ENCODE results near the gene SUGP1. TPM values are rescaled to one million over a fixed set of nuclear protein-coding genes. Genes with fewer than 3 reads are reported as not detected.

SUGP1 gene
- polyA plus RNA-seq, 1 donor (not counting 4 experiments of a cell fraction or from before 2014, with no cell fraction given), result 28.6 TPM

- Histone ChIP-seq H3K4me3 (ENCODE audit: control insufficient read depth in 2 of 3, extremely low read depth in 1 of 3, insufficient read depth in 2 of 3, low read depth in 1 of 3, low read length in 3 of 3) (no peak overlapping the region), H3K36me3 (ENCODE audit: control insufficient read depth in 2 of 2, extremely low read depth in 1 of 2, insufficient read depth in 2 of 2, low read length in 2 of 2) (peaks cover 6 to 12% of the 10 kb centered on the region in 2 experiments), H3K27ac (ENCODE audit: control insufficient read depth, insufficient read depth, low read length) (no peak overlapping the region), H3K79me2 (ENCODE audit: control insufficient read depth, insufficient read depth, low read length) (peaks cover 29% of the 10 kb centered on the region), H3K4me1 (ENCODE audit: control insufficient read depth, extremely low read depth, insufficient read depth, low read length) (peaks cover 8% of the 10 kb centered on the region), H3K27me3 (ENCODE audit: control insufficient read depth, extremely low read depth, insufficient read depth, low read length) (no peaks in the 10 kb centered on the region), H3K9ac (ENCODE audit: control insufficient read depth, extremely low read depth, insufficient read depth, low read length) (no peak overlapping the region), H2AFZ (ENCODE audit: control insufficient read depth, low read length) (no peak overlapping the region), H3K9me3 (ENCODE audit: control insufficient read depth, low read depth, low read length) (no peaks in the 10 kb centered on the region), H3K9me1 (ENCODE audit: control insufficient read depth, extremely low read depth, insufficient read depth, low read length) (no peaks in the 10 kb centered on the region), H4K20me1 (ENCODE audit: control insufficient read depth, extremely low read depth, insufficient read depth, low read length) (no peaks in the 10 kb centered on the region), H3K4me2 (ENCODE audit: control insufficient read depth, extremely low read depth, insufficient read depth, low read depth, low read length) (no peak overlapping the region)
- dilution Hi-C loops (cut with MboI; ENCODE audit: extremely low pct_ligation_motif_present, low sequenced_read_pairs), result no loop called here
- no peak for TF ChIP-seq CTCF (optimal IDR thresholded peaks at IDR 0.05 in 1 of 3, IDR thresholded peaks at IDR 0.05 in 1 of 3, conservative IDR thresholded peaks at IDR 0.05 in 1 of 3; ENCODE audit: extremely low read depth in 1 of 3, insufficient read depth in 2 of 3, low read length in 3 of 3)
- TF ChIP-seq EZH2 (IDR thresholded peaks at IDR 0.05; ENCODE audit: low read length), result no peak
- FAIRE-seq (no peak), DNase-seq (ENCODE audit: low read depth, low spot score) (no peak)
Measured at GRCh38 chr19:19316082-19316481, 4.2 kb downstream of the SUGP1 start.

- dilution Hi-C loops (cut with MboI; ENCODE audit: extremely low pct_ligation_motif_present, low sequenced_read_pairs), result no loop called here
- H3K4me2 ChIP-seq (ENCODE audit: control insufficient read depth, extremely low read depth, insufficient read depth, low read depth, low read length), result no peak overlapping the region
- no peak for TF ChIP-seq EZH2 (IDR thresholded peaks at IDR 0.05; ENCODE audit: low read length)
- peak in 1 of 3 experiments; percentile 17 for TF ChIP-seq CTCF (optimal IDR thresholded peaks at IDR 0.05 in 1 of 3, IDR thresholded peaks at IDR 0.05 in 1 of 3, conservative IDR thresholded peaks at IDR 0.05 in 1 of 3; ENCODE audit: extremely low read depth in 1 of 3, insufficient read depth in 2 of 3, low read length in 3 of 3)
- no peaks in the 10 kb centered on the region for H3K9me3 ChIP-seq (ENCODE audit: control insufficient read depth, low read depth, low read length)
- H2AFZ ChIP-seq (ENCODE audit: control insufficient read depth, low read length), result no peak overlapping the region
- no peak overlapping the region for H3K27ac ChIP-seq (ENCODE audit: control insufficient read depth, insufficient read depth, low read length)
- no peaks in the 10 kb centered on the region for H4K20me1 ChIP-seq (ENCODE audit: control insufficient read depth, extremely low read depth, insufficient read depth, low read length)
- H3K9me1 ChIP-seq (ENCODE audit: control insufficient read depth, extremely low read depth, insufficient read depth, low read length), result no peaks in the 10 kb centered on the region
- FAIRE-seq (no peak), DNase-seq (ENCODE audit: low read depth, low spot score) (no peak)
- H3K27me3 ChIP-seq (ENCODE audit: control insufficient read depth, extremely low read depth, insufficient read depth, low read length), result no peaks in the 10 kb centered on the region
- peaks cover 8% of the 10 kb centered on the region for H3K4me1 ChIP-seq (ENCODE audit: control insufficient read depth, extremely low read depth, insufficient read depth, low read length)
- peaks cover 6 to 12% of the 10 kb centered on the region in 2 experiments for H3K36me3 ChIP-seq (ENCODE audit: control insufficient read depth in 2 of 2, extremely low read depth in 1 of 2, insufficient read depth in 2 of 2, low read length in 2 of 2)
- H3K79me2 ChIP-seq (ENCODE audit: control insufficient read depth, insufficient read depth, low read length), result peaks cover 25% of the 10 kb centered on the region
- H3K4me3 ChIP-seq (ENCODE audit: control insufficient read depth in 2 of 3, extremely low read depth in 1 of 3, insufficient read depth in 2 of 3, low read depth in 1 of 3, low read length in 3 of 3), result no peak overlapping the region
- no peak overlapping the region for H3K9ac ChIP-seq (ENCODE audit: control insufficient read depth, extremely low read depth, insufficient read depth, low read length)
Measured at GRCh38 chr19:19315444-19315843, 4.9 kb downstream of the SUGP1 start.
